ENCODE data around the gene MIAT.

MIAT gene

GRCh38 chr22:26680485-26680884, 23.1 kb downstream of the MIAT start:
- H2AFZ ChIP-seq (ENCODE audit: low read depth, low read length) = no peak overlapping the region

GRCh38 chr22:26681395-26681821, 24.0 kb downstream of the MIAT start:
- Histone ChIP-seq H3K4me3 (ENCODE audit: low read length) (no peak overlapping the region), H2AFZ (ENCODE audit: low read depth, low read length) (no peak overlapping the region), H3K9me3 (ENCODE audit: low read length) (peaks cover 3% of the 10 kb centered on the region), H3K36me3 (ENCODE audit: insufficient read depth, low read length) (no peaks in the 10 kb centered on the region), H3K4me1 (ENCODE audit: insufficient read depth, low read length) (peaks cover 11% of the 10 kb centered on the region), H3K27me3 (ENCODE audit: insufficient read depth, low read length) (no peaks in the 10 kb centered on the region)

More at GRCh38 chr22:26680485-26680884, 23.1 kb downstream of the MIAT start:
- Histone ChIP-seq H3K9me3 (ENCODE audit: low read length) (peaks cover 3% of the 10 kb centered on the region), H3K27me3 (ENCODE audit: insufficient read depth, low read length) (no peaks in the 10 kb centered on the region), H3K4me3 (ENCODE audit: low read length) (no peak overlapping the region), H3K36me3 (ENCODE audit: insufficient read depth, low read length) (no peaks in the 10 kb centered on the region), H3K4me1 (ENCODE audit: insufficient read depth, low read length) (peaks cover 11% of the 10 kb centered on the region)

- H3K9me3 ChIP-seq (ENCODE audit: low read length) = peaks cover 3% of the 10 kb centered on the region
- H3K27me3 ChIP-seq (ENCODE audit: insufficient read depth, low read length) = no peaks in the 10 kb centered on the region
- H3K4me3 ChIP-seq (ENCODE audit: low read length) = no peak overlapping the region
- peaks cover 10% of the 10 kb centered on the region for H3K4me1 ChIP-seq (ENCODE audit: insufficient read depth, low read length)
- H2AFZ ChIP-seq (ENCODE audit: low read depth, low read length) = no peak overlapping the region
- H3K36me3 ChIP-seq (ENCODE audit: insufficient read depth, low read length) = no peaks in the 10 kb centered on the region
Measured at GRCh38 chr22:26684168-26684567, 26.8 kb downstream of the MIAT start.

GRCh38 chr22:26685601-26686000, 28.2 kb downstream of the MIAT start:
- H3K4me3 ChIP-seq (ENCODE audit: low read length) = no peak overlapping the region

GRCh38 chr22:26687439-26687838, 30.1 kb downstream of the MIAT start:
- Histone ChIP-seq H3K4me3 (ENCODE audit: low read length) (no peak overlapping the region), H3K4me1 (ENCODE audit: insufficient read depth, low read length) (peaks cover 7% of the 10 kb centered on the region), H3K36me3 (ENCODE audit: insufficient read depth, low read length) (no peaks in the 10 kb centered on the region), H2AFZ (ENCODE audit: low read depth, low read length) (no peak overlapping the region), H3K9me3 (ENCODE audit: low read length) (peaks cover 2% of the 10 kb centered on the region), H3K27me3 (ENCODE audit: insufficient read depth, low read length) (no peaks in the 10 kb centered on the region)

More at GRCh38 chr22:26685601-26686000, 28.2 kb downstream of the MIAT start:
- Histone ChIP-seq H3K4me1 (ENCODE audit: insufficient read depth, low read length) (peaks cover 17% of the 10 kb centered on the region), H3K27me3 (ENCODE audit: insufficient read depth, low read length) (no peaks in the 10 kb centered on the region), H2AFZ (ENCODE audit: low read depth, low read length) (no peak overlapping the region), H3K9me3 (ENCODE audit: low read length) (peaks cover 3% of the 10 kb centered on the region), H3K36me3 (ENCODE audit: insufficient read depth, low read length) (no peaks in the 10 kb centered on the region)

- Histone ChIP-seq H3K4me1 (ENCODE audit: insufficient read depth, low read length) (peaks cover 7% of the 10 kb centered on the region), H2AFZ (ENCODE audit: low read depth, low read length) (no peak overlapping the region), H3K27me3 (ENCODE audit: insufficient read depth, low read length) (no peaks in the 10 kb centered on the region), H3K9me3 (ENCODE audit: low read length) (peaks cover 5% of the 10 kb centered on the region), H3K4me3 (ENCODE audit: low read length) (no peak overlapping the region), H3K36me3 (ENCODE audit: insufficient read depth, low read length) (no peaks in the 10 kb centered on the region)
Measured at GRCh38 chr22:26689513-26690301, 32.3 kb downstream of the MIAT start.

GRCh38 chr22:26690654-26691376, 33.4 kb downstream of the MIAT start:
- Histone ChIP-seq H3K36me3 (ENCODE audit: insufficient read depth, low read length) (no peaks in the 10 kb centered on the region), H3K4me1 (ENCODE audit: insufficient read depth, low read length) (peaks cover 7% of the 10 kb centered on the region), H3K27me3 (ENCODE audit: insufficient read depth, low read length) (no peaks in the 10 kb centered on the region), H2AFZ (ENCODE audit: low read depth, low read length) (no peak overlapping the region), H3K9me3 (ENCODE audit: low read length) (peaks cover 3% of the 10 kb centered on the region), H3K4me3 (ENCODE audit: low read length) (no peak overlapping the region)

GRCh38 chr22:26691377-26691716, 34.0 kb downstream of the MIAT start:
- Histone ChIP-seq H3K36me3 (ENCODE audit: insufficient read depth, low read length) (no peaks in the 10 kb centered on the region), H3K9me3 (ENCODE audit: low read length) (peaks cover 3% of the 10 kb centered on the region), H2AFZ (ENCODE audit: low read depth, low read length) (no peak overlapping the region), H3K4me1 (ENCODE audit: insufficient read depth, low read length) (peaks cover 7% of the 10 kb centered on the region), H3K27me3 (ENCODE audit: insufficient read depth, low read length) (no peaks in the 10 kb centered on the region), H3K4me3 (ENCODE audit: low read length) (no peak overlapping the region)

- Histone ChIP-seq H3K27me3 (ENCODE audit: insufficient read depth, low read length) (no peaks in the 10 kb centered on the region), H3K9me3 (ENCODE audit: low read length) (peaks cover 3% of the 10 kb centered on the region), H3K36me3 (ENCODE audit: insufficient read depth, low read length) (no peaks in the 10 kb centered on the region)
Measured at GRCh38 chr22:26692215-26692614, 34.8 kb downstream of the MIAT start.

GRCh38 chr22:26697151-26697550, 39.8 kb downstream of the MIAT start:
- H3K9me3 ChIP-seq (ENCODE audit: low read length) = peaks cover 15% of the 10 kb centered on the region

More at GRCh38 chr22:26692215-26692614, 34.8 kb downstream of the MIAT start:
- no peak overlapping the region for H3K4me3 ChIP-seq (ENCODE audit: low read length)
- H3K4me1 ChIP-seq (ENCODE audit: insufficient read depth, low read length) = peaks cover 7% of the 10 kb centered on the region
- H2AFZ ChIP-seq (ENCODE audit: low read depth, low read length) = no peak overlapping the region

GRCh38 chr22:26700462-26700861, 43.1 kb downstream of the MIAT start:
- Histone ChIP-seq H2AFZ (ENCODE audit: low read depth, low read length) (no peak overlapping the region), H3K36me3 (ENCODE audit: insufficient read depth, low read length) (peaks cover 4% of the 10 kb centered on the region), H3K9me3 (ENCODE audit: low read length) (peaks cover 11% of the 10 kb centered on the region), H3K4me1 (ENCODE audit: insufficient read depth, low read length) (no peaks in the 10 kb centered on the region), H3K4me3 (ENCODE audit: low read length) (no peak overlapping the region), H3K27me3 (ENCODE audit: insufficient read depth, low read length) (no peaks in the 10 kb centered on the region)

More at GRCh38 chr22:26697151-26697550, 39.8 kb downstream of the MIAT start:
- Histone ChIP-seq H2AFZ (ENCODE audit: low read depth, low read length) (no peak overlapping the region), H3K27me3 (ENCODE audit: insufficient read depth, low read length) (no peaks in the 10 kb centered on the region), H3K4me3 (ENCODE audit: low read length) (no peak overlapping the region), H3K4me1 (ENCODE audit: insufficient read depth, low read length) (no peaks in the 10 kb centered on the region), H3K36me3 (ENCODE audit: insufficient read depth, low read length) (peaks cover 4% of the 10 kb centered on the region)

- no peak overlapping the region for H3K4me3 ChIP-seq (ENCODE audit: low read length)
- H3K4me1 ChIP-seq (ENCODE audit: insufficient read depth, low read length) = no peaks in the 10 kb centered on the region
- no peaks in the 10 kb centered on the region for H3K27me3 ChIP-seq (ENCODE audit: insufficient read depth, low read length)
- H3K36me3 ChIP-seq (ENCODE audit: insufficient read depth, low read length) = peaks cover 4% of the 10 kb centered on the region
- no peak overlapping the region for H2AFZ ChIP-seq (ENCODE audit: low read depth, low read length)
- H3K9me3 ChIP-seq (ENCODE audit: low read length) = peaks cover 11% of the 10 kb centered on the region
Measured at GRCh38 chr22:26700886-26701285, 43.5 kb downstream of the MIAT start.

- no peaks in the 10 kb centered on the region for H3K27me3 ChIP-seq (ENCODE audit: insufficient read depth, low read length)
- H3K36me3 ChIP-seq (ENCODE audit: insufficient read depth, low read length) = peaks cover 4% of the 10 kb centered on the region
- H2AFZ ChIP-seq (ENCODE audit: low read depth, low read length) = no peak overlapping the region
- H3K4me3 ChIP-seq (ENCODE audit: low read length) = no peak overlapping the region
- H3K9me3 ChIP-seq (ENCODE audit: low read length) = peaks cover 11% of the 10 kb centered on the region
- H3K4me1 ChIP-seq (ENCODE audit: insufficient read depth, low read length) = no peaks in the 10 kb centered on the region
Measured at GRCh38 chr22:26701323-26701722, 43.9 kb downstream of the MIAT start.

All from neuron (in vitro differentiated cells).